ENCODE results near the gene SIX2. TPM values are rescaled to one million over a fixed set of nuclear protein-coding genes. Genes with fewer than 3 reads are reported as not detected.

SIX2 gene
- total RNA-seq, 4 donors from 2014 or later: not detected

GRCh38 chr2:44981714-44982108 is 27.5 kb downstream of the SIX2 start:
- Histone ChIP-seq H3K27ac (no peak overlapping the region), H3K4me1 (no peaks in the 10 kb centered on the region), H3K27me3 (no peaks in the 10 kb centered on the region), H3K36me3 (no peaks in the 10 kb centered on the region), H3K4me3 (no peak overlapping the region), H3K9me3 (no peaks in the 10 kb centered on the region)
- DNase-seq: peak; percentile 47 to 86 (median 75)
- TF ChIP-seq POLR2A (IDR thresholded peaks at IDR 0.05) (no peak), CTCF (IDR thresholded peaks at IDR 0.05) (peak in 5 of 6 experiments; percentile 69 to 85 (median 75))

- Histone ChIP-seq H3K9me3 (no peaks in the 10 kb centered on the region), H3K4me1 (no peaks in the 10 kb centered on the region), H3K4me3 (no peak overlapping the region), H3K27me3 (no peaks in the 10 kb centered on the region), H3K27ac (no peak overlapping the region), H3K36me3 (no peaks in the 10 kb centered on the region)
- TF ChIP-seq POLR2A (IDR thresholded peaks at IDR 0.05) (no peak), CTCF (IDR thresholded peaks at IDR 0.05) (no peak)
- DNase-seq: no peak
Observed at GRCh38 chr2:44980751-44981713, 28.2 kb downstream of the SIX2 start.

- no peak for TF ChIP-seq CTCF (IDR thresholded peaks at IDR 0.05)
- no peak for TF ChIP-seq POLR2A (IDR thresholded peaks at IDR 0.05)
- Histone ChIP-seq H3K27ac (no peak overlapping the region), H3K9me3 (no peaks in the 10 kb centered on the region), H3K36me3 (no peaks in the 10 kb centered on the region), H3K4me3 (no peak overlapping the region), H3K27me3 (no peaks in the 10 kb centered on the region), H3K4me1 (no peaks in the 10 kb centered on the region)
- DNase-seq: no peak
Observed at GRCh38 chr2:44979581-44979980, 29.7 kb downstream of the SIX2 start.

- no peak for DNase-seq
- no peak for TF ChIP-seq POLR2A (IDR thresholded peaks at IDR 0.05)
- H3K27me3 ChIP-seq: no peaks in the 10 kb centered on the region
Observed at GRCh38 chr2:44975571-44976450, 33.4 kb downstream of the SIX2 start.

GRCh38 chr2:44974064-44974715 is 35.1 kb downstream of the SIX2 start:
- no peaks in the 10 kb centered on the region for H3K9me3 ChIP-seq
- no peak overlapping the region for H3K27ac ChIP-seq
- H3K4me1 ChIP-seq: no peaks in the 10 kb centered on the region
- H3K27me3 ChIP-seq: no peaks in the 10 kb centered on the region
- H3K36me3 ChIP-seq: no peaks in the 10 kb centered on the region
- no peak overlapping the region for H3K4me3 ChIP-seq
- TF ChIP-seq CTCF (IDR thresholded peaks at IDR 0.05): peak in 2 of 6 experiments; percentile 10 to 15
- no peak for TF ChIP-seq POLR2A (IDR thresholded peaks at IDR 0.05)
- no peak for DNase-seq

More at GRCh38 chr2:44975571-44976450, 33.4 kb downstream of the SIX2 start:
- Histone ChIP-seq H3K9me3 (no peaks in the 10 kb centered on the region), H3K4me3 (no peak overlapping the region), H3K4me1 (no peaks in the 10 kb centered on the region), H3K36me3 (no peaks in the 10 kb centered on the region), H3K27ac (no peak overlapping the region)
